ENCODE data around the gene HGFAC.

DNA sequence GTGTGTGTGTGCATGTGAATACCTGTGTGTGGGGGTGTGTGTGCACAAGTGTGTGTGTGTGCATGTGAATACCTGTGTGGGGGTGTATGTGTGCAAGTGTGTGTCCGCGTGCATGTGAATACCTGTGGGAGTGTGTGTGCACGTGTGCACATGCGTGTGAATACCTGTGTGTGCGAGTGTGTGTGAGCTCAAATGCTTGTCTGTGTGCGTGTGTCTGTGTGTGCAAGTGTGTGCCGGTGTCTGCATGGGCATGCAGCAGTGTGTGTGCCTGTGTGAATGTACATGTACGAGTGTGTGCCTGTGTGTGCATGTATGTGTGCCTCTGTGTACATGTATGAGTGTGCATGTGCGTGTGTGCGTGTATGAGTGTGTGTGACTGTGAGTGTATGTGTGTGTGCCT lies 26.4 kb downstream of the HGFAC start:
- TF ChIP-seq, protein P1, sequence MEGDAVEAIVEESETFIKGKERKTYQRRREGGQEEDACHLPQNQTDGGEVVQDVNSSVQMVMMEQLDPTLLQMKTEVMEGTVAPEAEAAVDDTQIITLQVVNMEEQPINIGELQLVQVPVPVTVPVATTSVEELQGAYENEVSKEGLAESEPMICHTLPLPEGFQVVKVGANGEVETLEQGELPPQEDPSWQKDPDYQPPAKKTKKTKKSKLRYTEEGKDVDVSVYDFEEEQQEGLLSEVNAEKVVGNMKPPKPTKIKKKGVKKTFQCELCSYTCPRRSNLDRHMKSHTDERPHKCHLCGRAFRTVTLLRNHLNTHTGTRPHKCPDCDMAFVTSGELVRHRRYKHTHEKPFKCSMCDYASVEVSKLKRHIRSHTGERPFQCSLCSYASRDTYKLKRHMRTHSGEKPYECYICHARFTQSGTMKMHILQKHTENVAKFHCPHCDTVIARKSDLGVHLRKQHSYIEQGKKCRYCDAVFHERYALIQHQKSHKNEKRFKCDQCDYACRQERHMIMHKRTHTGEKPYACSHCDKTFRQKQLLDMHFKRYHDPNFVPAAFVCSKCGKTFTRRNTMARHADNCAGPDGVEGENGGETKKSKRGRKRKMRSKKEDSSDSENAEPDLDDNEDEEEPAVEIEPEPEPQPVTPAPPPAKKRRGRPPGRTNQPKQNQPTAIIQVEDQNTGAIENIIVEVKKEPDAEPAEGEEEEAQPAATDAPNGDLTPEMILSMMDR (IDR thresholded peaks at IDR 0.05), result no peak
- TF ChIP-seq EZH2 (IDR thresholded peaks at IDR 0.05), result no peak
